SK-N-SH (cell line): Measurements from ENCODE around the gene RPA1.

Experiments used
- CTCF ChIP-seq: fragments of 200-600 bp; sonication (generic); IDR thresholded peaks from 2 replicates; pipeline ENCODE4 v1.6.1; 2017; ENCODE audit warnings: antibody characterized with exemption, mild to moderate bottlenecking, moderate library complexity
- FOXM1 ChIP-seq: IDR thresholded peaks from 2 replicates; pipeline ENCODE4 v1.4.0; 2012; ENCODE audit warnings: low read depth, mild to moderate bottlenecking
- POLR2AphosphoS5 ChIP-seq: IDR thresholded peaks from 2 replicates; pipeline ENCODE4 v1.6.1; 2012; ENCODE audit warnings: low read depth, low read length
- RXRA ChIP-seq: IDR thresholded peaks from 2 replicates; pipeline ENCODE4 v1.4.0; 2012; ENCODE audit warnings: low read depth, mild to moderate bottlenecking, borderline replicate concordance
- TAF1 ChIP-seq: IDR thresholded peaks from 2 replicates; pipeline ENCODE4 v1.6.1; 2012; ENCODE audit warnings: low read depth, mild to moderate bottlenecking, low read length, moderate library complexity, borderline replicate concordance

DNA sequence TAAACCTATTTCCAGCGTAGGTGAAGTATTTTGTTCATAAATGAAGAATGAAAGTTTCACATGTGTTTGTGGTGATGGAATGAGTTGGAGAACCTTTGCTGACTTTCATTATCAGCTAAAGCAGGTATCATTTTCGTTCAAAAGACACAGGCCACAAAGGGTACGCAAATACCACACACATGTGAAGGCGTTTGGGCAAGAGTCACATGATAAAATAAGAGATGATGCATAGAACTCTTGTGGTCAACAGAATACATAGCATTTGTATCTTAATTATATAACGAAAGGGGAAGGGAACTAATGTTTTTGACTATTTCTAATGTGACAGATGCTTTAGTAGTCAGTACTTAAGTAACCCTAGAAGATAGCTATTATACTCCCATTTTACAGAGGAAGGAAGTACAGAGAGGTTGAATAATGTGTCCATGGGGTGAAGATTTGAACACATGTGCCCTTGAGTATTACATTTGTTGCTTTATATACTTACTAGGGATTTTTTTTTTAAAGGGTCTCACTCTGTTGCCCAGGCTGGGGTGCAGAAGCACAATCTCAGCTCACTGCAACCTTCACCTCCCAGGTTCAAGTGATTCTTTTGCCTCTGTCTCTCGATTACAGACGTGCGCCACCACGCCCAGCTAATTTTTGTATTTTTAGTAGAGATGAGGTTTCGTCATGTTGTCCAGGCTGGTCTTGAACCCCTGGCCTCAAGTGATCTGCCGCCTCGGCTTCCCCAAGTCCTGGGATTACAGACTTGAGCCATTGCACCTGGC, 4.8 kb downstream of the RPA1 start:
- no peak for TF ChIP-seq CTCF
- no peak for TF ChIP-seq TAF1
- TF ChIP-seq RXRA, result no peak
- no peak for TF ChIP-seq FOXM1
- TF ChIP-seq POLR2AphosphoS5, result no peak
